Activated T-helper 17 cell treated with anti-CD3 and anti-CD28 coated beads, Interleukin-2, amount 50 U/mL, for 72 hours (primary cell): ENCODE results near the gene LRRC30. TPM values are rescaled to one million over a fixed set of nuclear protein-coding genes. Genes with fewer than 3 reads are reported as not detected.
"Not testable (repeated sequence)": the region's sequence is repeated elsewhere in the genome, so short reads cannot be mapped to it uniquely, and the experiment has no call there.

ENCODE experiments used
- ATAC-seq: fragments of 150-1000 bp; cut with Tn5 transposase; replicated peaks from 2 replicates; pipeline ENCODE4 v1.10.0; 2021; ENCODE audit warnings: mild to moderate bottlenecking, moderate library complexity
- H3K27ac Mint-ChIP-seq: one replicate; pipeline ENCODE4 v1.8.0; 2022; ENCODE audit warnings: mixed read lengths
- H3K27me3 Mint-ChIP-seq: one replicate; pipeline ENCODE4 v1.8.0; 2022; ENCODE audit warnings: mixed read lengths
- H3K36me3 Mint-ChIP-seq: one replicate; pipeline ENCODE4 v1.8.0; 2022; ENCODE audit warnings: low read depth, mild to moderate bottlenecking, mixed read lengths
- H3K4me1 Mint-ChIP-seq: one replicate; pipeline ENCODE4 v1.8.0; 2022; ENCODE audit warnings: mixed read lengths
- H3K4me3 Mint-ChIP-seq: one replicate; pipeline ENCODE4 v1.8.0; 2022; ENCODE audit warnings: mild to moderate bottlenecking, mixed read lengths
- H3K9me3 Mint-ChIP-seq: one replicate; pipeline ENCODE4 v1.8.0; 2022; ENCODE audit warnings: mixed read lengths
- total RNA-seq, 2 donors: library from RNA; stranded (reverse); gene quantifications; one replicate each; pipeline ENCODE4 v1.2.3, GENCODE V29; 2022

Gene LRRC30
- not detected for total RNA-seq

DNA sequence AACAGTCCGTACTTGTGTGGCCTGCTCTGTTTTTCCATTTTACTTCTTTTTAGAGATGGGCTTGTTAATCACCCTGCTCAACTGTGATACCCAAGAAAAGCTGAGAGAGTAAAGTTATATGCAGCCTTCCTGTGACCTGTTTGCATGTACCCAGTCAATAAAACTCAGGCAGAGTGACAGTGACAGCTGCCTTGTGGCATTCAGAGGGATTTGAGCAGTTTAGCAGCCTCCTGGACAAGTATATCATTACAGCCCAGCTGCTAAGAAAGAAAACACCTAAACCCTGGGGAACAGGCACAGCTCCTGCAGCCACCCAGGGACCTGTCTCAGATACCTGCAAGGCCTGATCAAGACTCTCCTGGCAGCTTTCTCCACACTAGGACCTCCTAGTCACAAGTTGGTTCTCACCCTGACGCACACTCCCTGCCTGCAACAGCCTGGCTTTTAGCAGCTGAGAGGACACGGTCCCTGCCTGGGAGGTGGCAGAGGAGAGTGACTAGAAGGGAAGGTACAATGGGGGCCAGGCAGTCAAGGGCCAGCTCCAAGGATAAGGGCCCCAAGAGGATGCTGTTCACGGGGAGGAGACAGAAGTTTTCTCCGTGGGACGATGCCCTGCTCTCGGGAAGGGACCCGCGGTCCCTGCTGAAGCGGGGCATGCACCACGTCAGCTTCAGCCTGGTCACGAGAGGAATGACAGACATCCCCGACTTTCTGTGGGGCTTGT is at the start of gene LRRC30:
Gene LRRC30, plus strand, starts transcription at position 464 of the 724 bp plus-strand sequence. Its CDS starts 50 bp downstream, at position 514.
- Mint-ChIP-seq H3K27me3 (no peaks in the 10 kb centered on the region), H3K4me1 (no peaks in the 10 kb centered on the region), H3K27ac (no peak within 1 kb of the TSS), H3K36me3 (no peaks in the 10 kb centered on the region), H3K4me3 (no peak within 1 kb of the TSS), H3K9me3 (no peaks in the 10 kb centered on the region)
- ATAC-seq, result no peak

DNA sequence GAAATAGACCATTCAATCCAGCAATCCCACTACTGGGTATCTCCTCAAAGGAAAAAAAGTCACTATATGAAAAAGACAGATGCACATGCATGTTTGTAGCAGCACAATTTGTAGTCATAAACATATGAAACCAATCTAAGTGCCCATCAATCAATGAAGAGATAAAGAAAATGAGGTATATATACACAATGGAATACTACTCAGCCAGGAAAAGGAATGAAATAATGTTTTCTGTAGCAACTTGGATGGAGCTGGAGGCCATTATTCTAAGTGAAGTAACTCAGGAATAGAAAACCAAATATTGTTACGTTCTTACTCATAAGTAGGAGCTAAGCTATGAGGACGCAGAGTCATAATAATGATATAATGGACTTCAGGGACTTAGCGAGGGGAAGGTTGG is 45.2 kb upstream of the LRRC30 start:
- H3K4me1 Mint-ChIP-seq, result no peaks in the 10 kb centered on the region
- no peaks in the 10 kb centered on the region for H3K27me3 Mint-ChIP-seq
- H3K4me3 Mint-ChIP-seq, result no peak overlapping the region
- no peak for ATAC-seq
- no peaks in the 10 kb centered on the region for H3K36me3 Mint-ChIP-seq
- peaks cover 4% of the 10 kb centered on the region for H3K9me3 Mint-ChIP-seq
- no peak overlapping the region for H3K27ac Mint-ChIP-seq

DNA sequence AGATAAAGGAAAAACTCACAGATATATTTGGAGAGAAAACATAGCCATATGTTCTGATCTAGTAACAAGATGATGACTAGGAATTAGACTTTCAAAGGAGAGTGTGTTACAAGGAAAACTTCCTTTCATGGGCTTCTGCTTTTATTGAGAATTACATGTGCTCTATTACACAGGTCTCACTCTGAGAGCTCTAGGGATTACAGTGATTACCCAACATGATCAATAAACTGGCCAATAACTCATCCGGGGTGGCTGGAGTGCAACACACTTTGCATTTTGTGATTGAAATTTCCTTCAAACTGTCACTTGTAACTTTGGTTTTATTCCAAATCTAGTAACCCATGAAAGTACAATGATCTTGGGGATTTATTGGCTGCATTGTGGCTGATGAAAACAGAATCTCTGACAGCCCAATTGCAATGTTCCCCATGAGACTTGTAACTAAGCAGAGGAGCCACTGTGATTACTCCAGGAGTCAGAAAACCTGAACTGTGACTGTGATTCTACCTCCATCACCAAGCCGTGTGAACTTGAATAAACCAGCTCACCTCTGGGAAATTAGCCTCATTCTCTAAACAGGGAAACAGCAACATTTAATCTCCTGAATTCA is 40.2 kb upstream of the LRRC30 start:
- Mint-ChIP-seq H3K27ac (no peak overlapping the region), H3K9me3 (no peaks in the 10 kb centered on the region), H3K4me3 (no peak overlapping the region), H3K36me3 (no peaks in the 10 kb centered on the region), H3K4me1 (no peaks in the 10 kb centered on the region), H3K27me3 (no peaks in the 10 kb centered on the region)
- no peak for ATAC-seq

DNA sequence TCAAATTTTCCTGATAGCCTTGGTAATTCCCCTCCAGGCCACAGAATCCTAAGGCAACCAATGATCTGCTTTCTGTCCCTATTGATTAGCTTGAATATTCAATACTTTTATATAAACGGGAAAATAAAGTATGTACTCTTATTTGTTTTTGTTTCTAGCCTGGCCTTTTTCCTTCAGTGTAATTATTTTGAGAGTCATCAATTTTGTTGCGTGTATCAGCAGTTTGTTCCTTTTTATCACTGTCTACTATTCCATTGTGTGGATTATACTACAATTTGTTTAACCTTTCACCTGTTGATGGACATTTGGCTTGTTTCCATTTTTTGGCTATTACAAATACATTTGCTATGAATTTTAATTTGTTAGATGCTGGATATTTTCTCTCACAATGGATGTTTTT is 39.2 kb upstream of the LRRC30 start:
- H3K4me3 Mint-ChIP-seq, result no peak overlapping the region
- no peaks in the 10 kb centered on the region for H3K4me1 Mint-ChIP-seq
- H3K27ac Mint-ChIP-seq, result no peak overlapping the region
- no peaks in the 10 kb centered on the region for H3K36me3 Mint-ChIP-seq
- H3K27me3 Mint-ChIP-seq, result no peaks in the 10 kb centered on the region
- no peak for ATAC-seq
- H3K9me3 Mint-ChIP-seq, result no peaks in the 10 kb centered on the region

DNA sequence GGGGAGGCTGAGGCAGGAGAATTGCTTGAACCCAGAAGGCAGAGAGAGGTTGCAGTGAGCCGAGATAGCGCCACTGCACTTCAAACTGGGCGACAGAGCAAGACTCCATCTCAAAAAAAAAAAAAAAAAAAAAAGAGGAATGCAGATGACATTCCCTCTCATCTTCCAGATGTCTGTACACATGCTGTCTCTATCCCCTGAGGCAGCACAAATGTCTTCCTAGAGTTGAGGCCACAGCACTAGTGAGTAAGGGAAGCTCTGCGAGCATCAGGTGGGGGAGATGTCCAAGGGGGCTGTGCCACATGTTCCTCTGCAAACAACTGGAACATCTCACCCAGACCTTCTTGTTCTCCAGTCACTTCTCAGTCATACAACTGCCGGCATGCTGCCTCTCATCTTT is 35.6 kb upstream of the LRRC30 start:
- H3K4me3 Mint-ChIP-seq, result no peak overlapping the region
- no peak overlapping the region for H3K27ac Mint-ChIP-seq
- H3K27me3 Mint-ChIP-seq, result no peaks in the 10 kb centered on the region
- no peaks in the 10 kb centered on the region for H3K4me1 Mint-ChIP-seq
- H3K36me3 Mint-ChIP-seq, result no peaks in the 10 kb centered on the region
- ATAC-seq, result no peak
- H3K9me3 Mint-ChIP-seq, result peaks cover 4% of the 10 kb centered on the region

DNA sequence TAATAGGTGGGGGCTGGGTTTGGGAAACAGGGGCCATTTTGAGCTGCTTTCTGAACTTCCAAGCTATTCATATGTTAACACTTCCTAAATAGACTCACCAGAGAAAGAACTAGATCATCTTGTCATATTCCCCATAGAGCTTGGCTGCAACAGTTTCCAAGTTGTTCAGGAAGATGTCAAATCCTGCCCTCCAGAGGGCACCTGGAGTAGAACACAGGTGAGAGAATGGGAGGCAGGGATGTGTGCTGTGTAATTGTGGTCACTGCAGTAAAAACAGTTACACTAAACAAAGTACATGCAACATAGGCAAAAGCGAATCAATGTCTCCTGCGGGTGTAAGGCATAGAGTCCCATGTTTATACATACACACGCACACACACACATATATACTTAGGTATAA is 34.5 kb upstream of the LRRC30 start:
- ATAC-seq, result no peak
- no peak overlapping the region for H3K4me3 Mint-ChIP-seq
- H3K27me3 Mint-ChIP-seq, result no peaks in the 10 kb centered on the region
- H3K9me3 Mint-ChIP-seq, result peaks cover 4% of the 10 kb centered on the region
- H3K27ac Mint-ChIP-seq, result no peak overlapping the region
- no peaks in the 10 kb centered on the region for H3K4me1 Mint-ChIP-seq
- H3K36me3 Mint-ChIP-seq, result no peaks in the 10 kb centered on the region

DNA sequence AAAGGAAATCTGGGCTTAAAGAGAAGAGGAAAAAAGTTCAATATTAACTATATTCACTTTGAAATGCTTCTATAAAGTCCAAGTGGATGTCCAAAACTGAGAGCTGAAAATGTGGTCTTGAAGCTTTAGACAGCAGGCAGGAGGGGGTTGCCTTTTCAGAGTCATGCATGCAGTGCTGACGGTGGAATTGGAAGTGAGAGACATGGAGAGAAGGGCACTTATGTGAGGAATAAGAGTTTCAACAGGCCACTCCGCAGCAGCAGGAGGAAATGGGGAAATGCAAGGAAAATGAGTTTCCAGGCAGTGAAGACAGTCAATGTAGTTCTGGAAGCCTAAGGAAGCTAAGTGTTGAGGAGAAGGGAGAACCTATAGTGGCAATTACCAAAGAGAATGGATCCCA is 33.0 kb upstream of the LRRC30 start:
- Mint-ChIP-seq H3K9me3 (peaks cover 4% of the 10 kb centered on the region), H3K27ac (no peak overlapping the region), H3K4me3 (no peak overlapping the region), H3K36me3 (no peaks in the 10 kb centered on the region), H3K27me3 (no peaks in the 10 kb centered on the region), H3K4me1 (no peaks in the 10 kb centered on the region)
- ATAC-seq, result no peak

DNA sequence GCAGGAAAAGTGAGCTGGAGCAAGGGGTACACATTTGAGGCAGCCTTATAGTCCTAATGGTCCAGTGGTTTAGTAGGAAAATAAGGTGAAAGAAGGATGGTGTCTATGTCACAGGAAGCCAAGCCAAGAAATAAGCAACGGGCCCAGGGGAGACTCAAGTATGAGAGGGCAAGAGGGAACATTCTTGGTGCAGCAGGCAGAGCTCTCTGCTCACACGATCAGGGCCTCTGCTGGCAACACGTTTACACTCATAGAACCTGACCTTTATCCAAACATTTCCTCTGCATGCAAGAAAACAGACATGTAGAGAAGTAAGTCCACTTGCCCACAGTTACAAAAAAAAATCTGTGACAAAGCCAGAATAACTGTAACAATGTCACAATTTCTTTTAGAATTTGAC is 32.6 kb upstream of the LRRC30 start:
- Mint-ChIP-seq H3K4me3 (no peak overlapping the region), H3K27ac (no peak overlapping the region), H3K4me1 (no peaks in the 10 kb centered on the region), H3K27me3 (no peaks in the 10 kb centered on the region), H3K9me3 (peaks cover 4% of the 10 kb centered on the region), H3K36me3 (no peaks in the 10 kb centered on the region)
- no peak for ATAC-seq

DNA sequence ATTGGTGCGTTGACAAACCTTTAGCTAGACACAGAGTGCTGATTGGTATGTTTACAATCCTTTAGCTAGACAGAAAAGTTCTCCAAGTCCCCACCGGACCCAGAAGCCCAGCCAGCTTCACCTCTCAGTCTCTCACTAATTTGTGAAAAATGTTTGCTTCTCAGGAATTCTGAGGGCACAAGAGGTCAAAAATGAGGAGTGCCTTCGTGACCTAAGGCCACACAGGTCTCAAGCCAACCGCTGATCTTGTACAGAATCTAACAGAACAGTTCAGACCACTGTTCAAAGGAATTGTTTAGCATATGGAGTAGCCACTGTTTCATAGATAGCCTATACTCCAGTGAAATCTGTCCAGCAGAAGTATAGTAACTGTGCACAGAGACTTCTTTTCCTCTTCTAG is 29.8 kb upstream of the LRRC30 start:
- Mint-ChIP-seq H3K36me3 (no peaks in the 10 kb centered on the region), H3K27ac (no peak overlapping the region), H3K9me3 (peaks cover 4% of the 10 kb centered on the region), H3K4me3 (no peak overlapping the region), H3K27me3 (no peaks in the 10 kb centered on the region), H3K4me1 (no peaks in the 10 kb centered on the region)
- ATAC-seq, result no peak

DNA sequence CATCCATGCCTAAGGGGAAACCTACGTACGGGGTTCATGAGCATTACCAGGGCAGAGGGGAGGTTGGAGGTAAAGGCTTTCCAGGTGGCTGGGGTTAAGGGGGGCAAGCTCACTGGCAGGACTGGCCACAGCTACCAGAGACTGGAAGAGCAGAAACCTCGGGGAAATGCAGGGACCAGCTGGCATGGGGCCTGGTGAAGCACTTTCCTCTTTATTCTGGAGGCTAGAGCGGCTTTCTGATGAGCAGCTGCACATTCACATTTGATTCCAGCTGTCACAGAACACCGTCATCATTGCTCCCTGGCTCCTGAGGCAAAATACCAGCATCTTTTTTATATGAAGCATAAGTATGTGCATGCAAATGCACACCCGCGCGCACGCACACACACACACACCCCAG is 28.7 kb upstream of the LRRC30 start:
- no peaks in the 10 kb centered on the region for H3K9me3 Mint-ChIP-seq
- no peaks in the 10 kb centered on the region for H3K4me1 Mint-ChIP-seq
- ATAC-seq, result no peak
- H3K27me3 Mint-ChIP-seq, result no peaks in the 10 kb centered on the region
- no peaks in the 10 kb centered on the region for H3K36me3 Mint-ChIP-seq
- H3K4me3 Mint-ChIP-seq, result no peak overlapping the region
- H3K27ac Mint-ChIP-seq, result no peak overlapping the region

DNA sequence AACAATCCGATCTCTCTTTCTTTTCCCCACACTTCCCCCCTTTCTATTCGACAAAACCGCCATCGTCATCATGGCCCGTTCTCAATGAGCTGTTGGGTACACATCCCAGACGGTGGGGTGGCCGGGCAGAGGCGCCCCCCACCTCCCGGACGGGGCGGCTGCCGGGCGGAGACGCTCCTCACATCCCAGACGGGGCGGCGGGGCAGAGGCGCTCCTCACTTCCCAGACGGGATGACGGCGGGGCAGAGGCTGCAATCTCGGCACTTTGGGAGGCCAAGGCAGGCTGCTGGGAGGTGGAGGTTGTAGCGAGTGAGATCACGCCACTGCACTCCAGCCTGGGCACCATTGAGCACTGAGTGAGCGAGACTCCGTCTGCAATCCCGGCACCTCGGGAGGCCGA is 27.3 kb upstream of the LRRC30 start:
- H3K27me3 Mint-ChIP-seq, H3K36me3 Mint-ChIP-seq, H3K4me1 Mint-ChIP-seq, H3K4me3 Mint-ChIP-seq, H3K9me3 Mint-ChIP-seq, H3K27ac Mint-ChIP-seq, ATAC-seq: not testable (repeated sequence)

DNA sequence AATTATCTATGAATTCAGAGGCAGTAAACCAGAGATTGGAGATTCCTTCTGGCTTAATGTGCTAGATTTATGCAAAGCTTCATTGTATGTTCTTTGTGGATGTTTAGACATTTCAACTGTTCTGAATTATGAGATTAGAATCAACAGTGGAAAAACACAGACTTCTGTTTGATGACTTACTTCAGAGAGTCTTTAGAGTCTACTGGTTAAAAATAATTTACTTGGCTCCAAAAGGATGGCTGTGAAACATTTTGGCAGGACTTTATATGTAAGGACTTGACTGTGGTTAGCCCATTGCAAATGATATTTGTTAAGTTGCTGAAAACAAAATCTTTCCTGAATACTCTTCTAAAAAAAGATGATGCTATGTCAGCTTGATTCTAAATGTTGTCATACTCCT is 25.5 kb upstream of the LRRC30 start:
- H3K4me1 Mint-ChIP-seq, result no peaks in the 10 kb centered on the region
- no peaks in the 10 kb centered on the region for H3K36me3 Mint-ChIP-seq
- no peak for ATAC-seq
- no peaks in the 10 kb centered on the region for H3K9me3 Mint-ChIP-seq
- no peak overlapping the region for H3K4me3 Mint-ChIP-seq
- H3K27me3 Mint-ChIP-seq, result no peaks in the 10 kb centered on the region
- no peak overlapping the region for H3K27ac Mint-ChIP-seq

DNA sequence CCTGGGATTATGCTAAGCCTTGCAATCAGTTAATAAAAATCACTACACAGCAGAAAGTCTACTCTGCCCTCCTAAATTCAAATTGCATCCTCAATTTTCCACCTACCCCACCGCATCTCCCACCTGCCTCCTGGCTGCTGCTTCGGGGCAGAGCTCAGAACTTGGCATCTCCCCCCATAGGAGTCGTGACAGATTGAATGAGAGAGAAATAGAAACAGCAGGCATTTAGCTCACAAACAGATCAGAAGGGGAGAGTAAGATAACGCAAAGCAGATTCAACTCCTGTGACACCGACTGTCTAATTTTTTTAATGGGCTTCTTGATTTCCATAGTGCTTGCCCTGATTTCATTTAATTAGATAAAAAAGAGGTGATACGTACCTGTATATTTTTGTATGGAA is 24.7 kb upstream of the LRRC30 start:
- no peak overlapping the region for H3K4me3 Mint-ChIP-seq
- no peak for ATAC-seq
- H3K4me1 Mint-ChIP-seq, result no peaks in the 10 kb centered on the region
- no peaks in the 10 kb centered on the region for H3K36me3 Mint-ChIP-seq
- H3K9me3 Mint-ChIP-seq, result no peaks in the 10 kb centered on the region
- no peak overlapping the region for H3K27ac Mint-ChIP-seq
- no peaks in the 10 kb centered on the region for H3K27me3 Mint-ChIP-seq

DNA sequence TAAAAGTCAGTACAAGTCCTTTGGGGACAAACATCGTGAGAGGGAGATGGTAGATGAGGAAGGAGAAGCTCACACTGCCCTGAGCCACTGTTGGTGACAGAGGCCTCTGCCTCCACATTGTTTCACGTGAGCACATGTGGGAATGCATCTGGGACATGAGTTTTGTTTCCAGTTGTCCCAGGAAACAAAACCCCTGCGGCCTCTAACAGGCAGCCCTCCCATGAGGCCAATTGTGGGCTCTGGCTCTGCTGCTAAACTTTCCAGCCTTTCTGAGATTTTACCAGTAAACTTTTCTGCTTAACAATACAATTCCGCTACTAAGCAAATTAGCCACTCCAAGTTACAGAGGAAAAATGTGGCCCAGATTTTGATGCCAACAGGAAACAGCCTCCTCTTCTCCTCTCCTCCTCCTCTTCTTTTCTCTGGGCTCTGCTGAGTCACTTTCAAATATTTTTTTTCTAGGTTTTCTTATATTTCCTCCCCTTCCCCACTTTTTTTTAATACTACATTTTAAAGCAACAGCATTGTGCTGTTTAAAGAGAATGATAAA is 23.4 kb upstream of the LRRC30 start:
- no peak overlapping the region for H3K27ac Mint-ChIP-seq
- no peak overlapping the region for H3K4me3 Mint-ChIP-seq
- H3K36me3 Mint-ChIP-seq, result no peaks in the 10 kb centered on the region
- no peaks in the 10 kb centered on the region for H3K27me3 Mint-ChIP-seq
- H3K4me1 Mint-ChIP-seq, result no peaks in the 10 kb centered on the region
- no peak for ATAC-seq
- H3K9me3 Mint-ChIP-seq, result no peaks in the 10 kb centered on the region

DNA sequence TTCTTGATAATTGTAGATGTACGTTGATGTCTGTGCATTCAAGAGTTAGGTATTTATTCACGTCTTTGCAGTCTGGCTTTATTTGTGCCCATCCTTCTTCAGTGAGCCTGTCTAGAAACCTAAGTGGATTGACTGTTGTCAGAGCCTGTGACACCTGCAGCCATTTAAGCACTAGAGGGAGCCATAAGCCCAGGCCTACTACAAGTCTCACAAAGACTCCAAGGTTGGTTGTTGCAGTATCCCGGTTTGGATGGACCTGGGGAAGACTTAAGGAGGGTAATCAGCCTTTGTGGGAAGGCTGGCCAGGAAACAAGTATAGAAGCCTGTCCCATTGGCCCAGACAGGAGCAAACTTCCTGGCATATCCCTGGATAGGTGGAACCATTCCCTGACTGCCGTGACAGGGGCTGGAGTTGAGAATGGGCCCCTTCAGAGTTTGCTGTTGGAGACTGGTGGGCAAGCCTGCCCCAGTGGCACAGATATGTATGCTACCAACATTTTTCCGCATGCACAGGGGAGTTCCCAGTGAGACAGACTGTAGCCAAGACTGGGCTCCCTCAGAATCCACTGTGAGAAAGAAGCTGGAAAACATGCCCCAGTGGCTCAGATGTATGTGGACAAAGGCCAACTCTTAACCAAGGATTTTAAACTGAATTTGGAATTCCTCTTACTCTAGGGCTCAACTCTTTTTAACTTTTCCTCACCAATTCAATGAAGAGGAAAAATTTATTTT is 9.3 kb upstream of the LRRC30 start:
- Mint-ChIP-seq H3K27me3 (no peaks in the 10 kb centered on the region), H3K36me3 (no peaks in the 10 kb centered on the region), H3K4me1 (no peaks in the 10 kb centered on the region), H3K9me3 (no peaks in the 10 kb centered on the region), H3K27ac (no peak overlapping the region), H3K4me3 (no peak overlapping the region)
- ATAC-seq, result no peak
